Thyroid gland (tissue), 4 donors: ENCODE data around the gene DDX49.

Source experiments
- POLR2A ChIP-seq, 2 donors: fragments of 450-650 bp; IDR thresholded peaks; one replicate each; pipeline ENCODE4 v1.6.1; 2017; ENCODE audit warnings: antibody characterized with exemption in 2 of 2, mild to moderate bottlenecking in 2 of 2, moderate library complexity in 1 of 2
- TF ChIP-seq, protein P1 (sequence below), 6 experiments: fragments of 200-600 bp in 3 of 6; fragments of 450-650 bp in 3 of 6; sonication (generic) in 3 of 6; IDR thresholded peaks; one replicate each; pipeline ENCODE4 v1.5.1; 2016 to 2019; ENCODE audit warnings: antibody characterized with exemption in 6 of 6, mild to moderate bottlenecking in 2 of 6, inconsistent platforms in 1 of 6, moderate library complexity in 1 of 6

DNA sequence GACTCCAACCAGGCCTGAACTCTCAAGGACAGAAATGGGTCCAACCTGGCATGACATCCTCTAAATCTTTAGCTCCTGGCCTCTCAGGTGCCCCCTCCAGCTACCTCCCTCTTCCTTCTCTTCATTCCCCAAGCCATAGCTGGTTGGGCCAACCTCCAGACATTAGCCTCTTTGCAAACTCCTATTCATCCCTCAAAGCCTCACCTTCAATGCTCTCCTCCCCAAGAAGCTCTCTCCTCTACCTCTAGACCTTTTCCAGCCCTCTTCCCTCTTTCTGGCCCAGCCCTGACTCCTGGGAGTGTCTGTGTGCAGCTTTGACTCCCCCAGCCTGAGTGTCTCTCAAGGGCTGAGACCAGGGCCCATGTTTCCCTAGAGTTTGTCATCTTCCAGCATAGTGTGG lies 26.8 kb downstream of the DDX49 start:
- TF ChIP-seq, protein P1, sequence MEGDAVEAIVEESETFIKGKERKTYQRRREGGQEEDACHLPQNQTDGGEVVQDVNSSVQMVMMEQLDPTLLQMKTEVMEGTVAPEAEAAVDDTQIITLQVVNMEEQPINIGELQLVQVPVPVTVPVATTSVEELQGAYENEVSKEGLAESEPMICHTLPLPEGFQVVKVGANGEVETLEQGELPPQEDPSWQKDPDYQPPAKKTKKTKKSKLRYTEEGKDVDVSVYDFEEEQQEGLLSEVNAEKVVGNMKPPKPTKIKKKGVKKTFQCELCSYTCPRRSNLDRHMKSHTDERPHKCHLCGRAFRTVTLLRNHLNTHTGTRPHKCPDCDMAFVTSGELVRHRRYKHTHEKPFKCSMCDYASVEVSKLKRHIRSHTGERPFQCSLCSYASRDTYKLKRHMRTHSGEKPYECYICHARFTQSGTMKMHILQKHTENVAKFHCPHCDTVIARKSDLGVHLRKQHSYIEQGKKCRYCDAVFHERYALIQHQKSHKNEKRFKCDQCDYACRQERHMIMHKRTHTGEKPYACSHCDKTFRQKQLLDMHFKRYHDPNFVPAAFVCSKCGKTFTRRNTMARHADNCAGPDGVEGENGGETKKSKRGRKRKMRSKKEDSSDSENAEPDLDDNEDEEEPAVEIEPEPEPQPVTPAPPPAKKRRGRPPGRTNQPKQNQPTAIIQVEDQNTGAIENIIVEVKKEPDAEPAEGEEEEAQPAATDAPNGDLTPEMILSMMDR (IDR thresholded peaks at IDR 0.05) = no peak
- TF ChIP-seq POLR2A (IDR thresholded peaks at IDR 0.05) = no peak
